Heart right ventricle (tissue), 16 donors: ENCODE results near the gene TAPT1. TPM values are rescaled to one million over a fixed set of nuclear protein-coding genes. Genes with fewer than 3 reads are reported as not detected.
"Not testable (repeated sequence)": the region's sequence is repeated elsewhere in the genome, so short reads cannot be mapped to it uniquely, and the experiment has no call there.

ENCODE experiments used
- ATAC-seq, 8 donors: fragments of 200-7000 bp; cut with Tn5 transposase; one replicate each; pipeline ENCODE4 v1.9.1; 2020; ENCODE audit warnings: mild to moderate bottlenecking in 8 of 8, moderate library complexity in 8 of 8, moderate number of reproducible peaks in 1 of 8
- DNase-seq, 2 donors: peaks; one replicate each; pipeline ENCODE4 v3.0.0-alpha.2; 2020
- H3K27ac ChIP-seq, 10 donors: fragments of 200-600 bp; sonication (generic) in 2 of 10; one replicate each; pipeline versions ENCODE4 v1.5.0 to v1.8.0; 2020 to 2022; ENCODE audit warnings: mild to moderate bottlenecking in 3 of 10
- H3K27me3 ChIP-seq, 7 donors: fragments of 200-600 bp; one replicate each; pipeline ENCODE4 v1.8.0; 2021 to 2022; ENCODE audit warnings: mild to moderate bottlenecking in 2 of 7
- H3K36me3 ChIP-seq, 9 donors: fragments of 200-600 bp; sonication (generic) in 1 of 9; one replicate each; pipeline versions ENCODE4 v1.5.0 to v1.8.0; 2020 to 2022; ENCODE audit warnings: mild to moderate bottlenecking in 2 of 9
- H3K4me1 ChIP-seq, 9 donors: fragments of 200-600 bp; sonication (generic) in 1 of 9; one replicate each; pipeline versions ENCODE4 v1.5.0 to v1.8.0; 2020 to 2022; ENCODE audit warnings: mild to moderate bottlenecking in 4 of 9
- H3K4me3 ChIP-seq, 10 donors: fragments of 200-600 bp; sonication (generic) in 2 of 10; one replicate each; pipeline versions ENCODE4 v1.5.0 to v1.8.0; 2020 to 2022; ENCODE audit warnings: mild to moderate bottlenecking in 7 of 10, moderate library complexity in 2 of 10
- H3K9me3 ChIP-seq, 11 donors: fragments of 200-600 bp in 10 of 11; sonication (generic) in 2 of 11; one replicate each; pipeline versions ENCODE4 v1.5.0 to v1.8.0; 2013 to 2022; ENCODE audit warnings: mild to moderate bottlenecking in 2 of 11, control low read depth in 1 of 11, moderate library complexity in 1 of 11
- CTCF ChIP-seq, 9 donors: fragments of 200-600 bp; sonication (generic) in 2 of 9; IDR thresholded peaks; one replicate each; pipeline versions ENCODE4 v1.5.0 to v1.8.0; 2021 to 2022; ENCODE audit warnings: antibody characterized with exemption in 9 of 9, mild to moderate bottlenecking in 5 of 9, moderate library complexity in 1 of 9
- WGBS, 2 donors: extraction: QIAGEN DNeasy Blood & Tissue Kit; methylation state at CpG; one replicate each; pipeline ENCODE4 v1.1.7; 2013; ENCODE audit warnings: inconsistent platforms in 1 of 2; 5-methylcytosine and 5-hydroxymethylcytosine counted together
- intact Hi-C, 10 donors: fragments of 100-400 bp; cut with DNase I; formaldehyde crosslinking; loops; one replicate each; pipeline versions ENCODE4 v1.11.1 to v1.14.2; 2022
- long read RNA-seq, 3 donors: library from polyadenylated mRNA; unstranded; transcript quantifications; one replicate each; pipeline ENCODE4 v2.0.0, GENCODE V29; 2020 to 2021
- polyA plus RNA-seq, 2 donors: library from polyadenylated mRNA; stranded (reverse); fragments of 200-250 nt; gene quantifications; one replicate each; pipeline ENCODE4 v1.2.3, GENCODE V29; 2013
- total RNA-seq, 10 donors: library from RNA; stranded (reverse); fragmentation: NEBNext Ultra II Directional in 3 of 10; extraction: Animal tissue kit (Norgen Biotek cat#: 25700) in 3 of 10; gene quantifications; one replicate each; pipeline versions ENCODE4 v1.2.1 to v1.2.4, GENCODE V29; 2021 to 2023
- donor health status: Arrhythmogenic right ventricular cardiomyopathy.
- donor health status: ischemic (EF 13 %, LVEDD 7.1; RV severe dilation, severe dysfunction).
- donor health status: healthy with polysubstance abuse.
- donor health status: DM: no; HTN: yes; CAD: no.
- donor health status: DM: no; HTN: no; CAD: no.
- donor health status: ischemic (EF 25% LVEDD 6.9; RV normal size, moderate dysfunction).
- donor health status: ischemic (EF 25% LVEDD 5.7; RV mildly dilated, moderate dysfunction).
- donor health status: healthy.
- donor health status: DM: yes; HTN: yes; CAD: no.
- donor health status: Ischemic cardiomyopathy.
- donor health status: ischemic (EF 35%, LVEDD 5.7; RV mildly dilated, moderate dysfunction).
- donor health status: nonischemic (EF 11% LVEDD 7.7; RV severe dilation, severe dysfunction).
- donor health status: DM: yes; HTN: yes; CAD: no.
- donor health status: PGD.
- donor health status: ischemic (EF 29% LVEDD 5.4; RV normal size, mild dysfunction).
- donor health status: nonischemic (EF 23%, LVEDD 6.1; RV moderate dilation, normal function).

The TAPT1 gene
- total RNA-seq (10 to 100 TPM; 28.6 to 44.8 (median 36.2) TPM), polyA plus RNA-seq (10 to 100 TPM; 14.3 to 19.6 TPM)
- long read RNA-seq, donor 1, full-length matches to known transcripts, result 56 of 72 reads
- long read RNA-seq, donor 1, partial matches to known transcripts, result 4 of 72 reads
- long read RNA-seq, donor 1, other reads (novel, unspliced or antisense), result 12 of 72 reads
- long read RNA-seq, donor 2, full-length matches to known transcripts, result 45 of 65 reads
- long read RNA-seq, donor 2, partial matches to known transcripts, result 4 of 65 reads
- long read RNA-seq, donor 2, other reads (novel, unspliced or antisense), result 16 of 65 reads
- long read RNA-seq, donor 3, full-length matches to known transcripts, result 1 of 8 reads
- long read RNA-seq, donor 3, partial matches to known transcripts, result 4 of 8 reads
- long read RNA-seq, donor 3, other reads (novel, unspliced or antisense), result 3 of 8 reads

- Histone ChIP-seq H3K4me3 (peak within 1 kb of the TSS; percentile 66 to 96 (median 85)), H3K27ac (peak within 1 kb of the TSS; percentile 90 to 99 (median 98)), H3K36me3 (no peaks in the 10 kb centered on the region), H3K27me3 (no peaks in the 10 kb centered on the region), H3K9me3 (no peaks in the 10 kb centered on the region), H3K4me1 (peaks cover 0 to 71% (median 60%) of the 10 kb centered on the region in 9 donors)
- ATAC-seq, result peak; percentile 61 to 91 (median 76)
- intact Hi-C loops, result no loop called here
- WGBS, 2 donors, result 0 to 1% methylated on average over 97 to 143 of the region's 143 CpGs
- TF ChIP-seq CTCF (IDR thresholded peaks at IDR 0.05), result no peak
- peak; percentile 85 to 88 for DNase-seq
Observed at GRCh38 chr4:16225863-16226815, at the start of gene TAPT1. TSS of gene TAPT1 (minus strand) at chr4:16226471. CDS start at chr4:16226457, 14 bp downstream.

GRCh38 chr4:16271411-16271810 lies 45.1 kb upstream of the TAPT1 start:
- no peak for TF ChIP-seq CTCF (IDR thresholded peaks at IDR 0.05)
- 63 to 70% methylated on average over 4 of the region's 4 CpGs for WGBS, 2 donors
- no peak overlapping the region for H3K27ac ChIP-seq
- ATAC-seq (no peak), DNase-seq (no peak)
- H3K36me3 ChIP-seq, result no peaks in the 10 kb centered on the region
- intact Hi-C loops, result no loop called here
- no peak overlapping the region for H3K4me3 ChIP-seq
- H3K27me3 ChIP-seq, result no peaks in the 10 kb centered on the region
- peaks cover 0 to 3% (median 0%) of the 10 kb centered on the region in 11 donors for H3K9me3 ChIP-seq
- peaks cover 0 to 30% (median 0%) of the 10 kb centered on the region in 9 donors for H3K4me1 ChIP-seq

GRCh38 chr4:16270454-16271328 lies 44.4 kb upstream of the TAPT1 start:
- H3K36me3 ChIP-seq, result no peaks in the 10 kb centered on the region
- H3K4me1 ChIP-seq, result peaks cover 0 to 30% (median 0%) of the 10 kb centered on the region in 9 donors
- WGBS, 2 donors, result 85% methylated on average over 6 of the region's 6 CpGs
- intact Hi-C loops, result no loop called here
- TF ChIP-seq CTCF (IDR thresholded peaks at IDR 0.05), result peak in 1 of 9 donors; percentile 23
- ATAC-seq (peak in 7 of 8 donors; percentile 27 to 61 (median 41)), DNase-seq (no peak)
- H3K27me3 ChIP-seq, result no peaks in the 10 kb centered on the region
- H3K4me3 ChIP-seq, result no peak overlapping the region
- H3K27ac ChIP-seq, result peak overlapping the region in 1 of 10 donors; percentile 54
- no peaks in the 10 kb centered on the region for H3K9me3 ChIP-seq

GRCh38 chr4:16269742-16270453 lies 43.6 kb upstream of the TAPT1 start:
- not testable (repeated sequence) for H3K4me3 ChIP-seq, H3K27me3 ChIP-seq, H3K9me3 ChIP-seq, DNase-seq, H3K36me3 ChIP-seq
- intact Hi-C loops, result loop anchor here in 5 of 10 donors (5.0 to 10.0 kb wide), 4 partner anchors 63 to 465 kb away; no protein-coding TSS in a partner anchor
- H3K4me1 ChIP-seq, result peaks cover 0 to 31% (median 0%) of the 10 kb centered on the region in 9 donors
- ATAC-seq, result peak in 6 of 8 donors; percentile 17 to 69 (median 34)
- WGBS, 2 donors, result 62 to 74% methylated on average over 4 of the region's 4 CpGs
- peak overlapping the region in 1 of 10 donors; percentile 54 for H3K27ac ChIP-seq
